Right lobe of liver (tissue), 4 donors: ENCODE data around the gene SLC31A1.

Experiments
- CTCF ChIP-seq, 4 donors: fragments of 200-600 bp in 3 of 4; fragments of 450-650 bp in 1 of 4; IDR thresholded peaks; one replicate each; pipeline versions ENCODE4 v1.5.1 to v1.8.0; 2016 to 2022; ENCODE audit warnings: antibody characterized with exemption in 4 of 4, mild to moderate bottlenecking in 2 of 4
- POLR2A ChIP-seq: fragments of 450-650 bp; IDR thresholded peaks from one replicate; pipeline ENCODE4 v1.6.1; 2017; ENCODE audit warnings: antibody characterized with exemption, mild to moderate bottlenecking
- donor health status: DM: no; HTN: no; CAD: no.
- donor health status: DM: no; HTN: no; CAD: no.
- donor health status: DM: no; HTN: yes; CAD: no.

GRCh38 chr9:113281356-113281755 lies 60.0 kb downstream of the SLC31A1 start:
- TF ChIP-seq CTCF (IDR thresholded peaks at IDR 0.05): no peak
- TF ChIP-seq POLR2A: no peak
